Mesodermal cell (in vitro differentiated cells): ENCODE data around the gene CRACDL.

ENCODE experiments used
- H3K27ac ChIP-seq: 2 replicates; pipeline ENCODE4 v1.7.0; 2013; ENCODE audit warnings: mild to moderate bottlenecking, low read depth, low read length, moderate library complexity; ENCODE audit not compliant: severe bottlenecking
- H3K36me3 ChIP-seq: 2 replicates; pipeline ENCODE4 v1.7.1; 2013; ENCODE audit warnings: mild to moderate bottlenecking, low read length, moderate library complexity; ENCODE audit not compliant: control insufficient read depth, insufficient read depth
- H3K4me1 ChIP-seq: one replicate; pipeline ENCODE4 v1.7.1; 2013; ENCODE audit warnings: mild to moderate bottlenecking, low read length; ENCODE audit not compliant: insufficient read depth, control insufficient read depth, poor library complexity, severe bottlenecking
- H3K4me3 ChIP-seq: 2 replicates; pipeline ENCODE4 v1.7.0; 2013; ENCODE audit warnings: low read length, control low read depth, mild to moderate bottlenecking; ENCODE audit not compliant: insufficient read depth, poor library complexity, severe bottlenecking; ENCODE audit errors: extremely low read depth
- H3K9me3 ChIP-seq: 2 replicates; pipeline ENCODE4 v1.7.1; 2013; ENCODE audit warnings: mild to moderate bottlenecking, low read length, moderate library complexity; ENCODE audit not compliant: control insufficient read depth
- WGBS, 2 experiments: methylation state at CpG; one replicate each; pipeline ENCODE4 v1.1.5; 2013; ENCODE audit warnings: missing lambda C conversion rate in 2 of 2; ENCODE audit not compliant: insufficient coverage in 2 of 2; 5-methylcytosine and 5-hydroxymethylcytosine counted together

Gene CRACDL

DNA sequence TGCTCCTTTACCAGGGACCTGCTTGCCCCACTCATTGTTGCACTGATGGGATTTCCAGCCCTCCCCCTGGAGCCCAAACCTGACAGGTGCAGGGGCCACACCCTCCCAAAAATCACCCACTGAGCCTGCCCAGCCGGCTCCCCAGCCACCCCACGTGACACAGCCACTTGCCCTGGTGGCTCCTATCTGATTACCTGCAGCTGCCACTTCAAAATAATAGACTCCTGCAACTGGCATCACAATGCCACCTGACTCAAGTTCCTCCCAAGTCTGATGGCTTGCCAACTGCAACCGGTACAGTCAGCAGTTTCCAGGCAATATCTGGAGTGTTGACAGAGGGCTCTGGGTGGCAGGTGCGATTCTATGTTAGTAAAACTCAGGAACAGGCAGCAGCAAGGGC lies 66.2 kb downstream of the CRACDL start:
- Histone ChIP-seq H3K4me3 (no peak overlapping the region), H3K9me3 (no peaks in the 10 kb centered on the region), H3K4me1 (no peaks in the 10 kb centered on the region), H3K36me3 (no peaks in the 10 kb centered on the region), H3K27ac (no peak overlapping the region)
- 77 to 80% methylated on average over 3 to 4 of the region's 4 CpGs for WGBS, 2 experiments

- 90 to 94% methylated on average over 9 of the region's 10 CpGs for WGBS, 2 experiments
- H3K4me3 ChIP-seq, result no peak overlapping the region
Measured at GRCh38 chr2:98869272-98869641, 66.8 kb downstream of the CRACDL start.

DNA sequence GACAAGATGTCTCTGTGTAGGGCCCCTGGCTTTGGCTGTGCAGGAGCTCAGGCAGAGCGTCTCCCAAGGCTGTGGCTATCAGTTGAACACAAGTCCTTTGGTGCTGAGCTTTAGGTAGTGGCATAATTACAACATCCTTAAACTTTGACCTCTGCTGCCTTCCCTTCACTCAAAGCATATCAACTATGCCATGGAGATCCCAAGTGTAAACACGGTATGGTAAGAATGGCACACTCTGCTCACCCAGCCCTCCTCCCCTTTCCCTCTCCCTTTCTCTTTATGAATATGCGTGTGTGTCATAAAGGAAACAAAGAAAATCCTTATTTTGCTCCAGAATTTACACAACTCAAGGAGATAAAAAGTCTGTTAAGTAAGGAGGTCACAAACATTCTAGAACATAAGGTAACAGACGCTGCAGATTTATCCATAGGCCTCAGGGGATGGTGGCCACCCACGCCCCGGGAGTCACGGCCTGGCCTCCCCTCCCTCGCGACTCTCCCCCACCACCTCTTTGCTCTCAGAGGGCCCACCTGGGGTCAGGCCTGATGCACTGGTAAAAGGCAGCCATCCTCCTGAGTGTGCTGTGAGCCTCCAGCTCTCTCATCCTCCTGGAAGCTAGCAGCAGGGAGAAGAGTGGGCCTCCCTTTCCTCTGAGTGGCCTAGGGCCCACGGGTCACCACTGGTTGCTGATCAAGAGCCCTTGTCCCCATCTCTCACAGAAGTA lies 67.3 kb downstream of the CRACDL start:
- Histone ChIP-seq H3K27ac (no peak overlapping the region), H3K9me3 (no peaks in the 10 kb centered on the region), H3K4me3 (no peak overlapping the region), H3K4me1 (no peaks in the 10 kb centered on the region), H3K36me3 (no peaks in the 10 kb centered on the region)
- 92 to 96% methylated on average over 3 to 6 of the region's 10 CpGs for WGBS, 2 experiments

More at GRCh38 chr2:98869272-98869641, 66.8 kb downstream of the CRACDL start:
- Histone ChIP-seq H3K36me3 (no peaks in the 10 kb centered on the region), H3K9me3 (no peaks in the 10 kb centered on the region), H3K4me1 (no peaks in the 10 kb centered on the region), H3K27ac (no peak overlapping the region)

DNA sequence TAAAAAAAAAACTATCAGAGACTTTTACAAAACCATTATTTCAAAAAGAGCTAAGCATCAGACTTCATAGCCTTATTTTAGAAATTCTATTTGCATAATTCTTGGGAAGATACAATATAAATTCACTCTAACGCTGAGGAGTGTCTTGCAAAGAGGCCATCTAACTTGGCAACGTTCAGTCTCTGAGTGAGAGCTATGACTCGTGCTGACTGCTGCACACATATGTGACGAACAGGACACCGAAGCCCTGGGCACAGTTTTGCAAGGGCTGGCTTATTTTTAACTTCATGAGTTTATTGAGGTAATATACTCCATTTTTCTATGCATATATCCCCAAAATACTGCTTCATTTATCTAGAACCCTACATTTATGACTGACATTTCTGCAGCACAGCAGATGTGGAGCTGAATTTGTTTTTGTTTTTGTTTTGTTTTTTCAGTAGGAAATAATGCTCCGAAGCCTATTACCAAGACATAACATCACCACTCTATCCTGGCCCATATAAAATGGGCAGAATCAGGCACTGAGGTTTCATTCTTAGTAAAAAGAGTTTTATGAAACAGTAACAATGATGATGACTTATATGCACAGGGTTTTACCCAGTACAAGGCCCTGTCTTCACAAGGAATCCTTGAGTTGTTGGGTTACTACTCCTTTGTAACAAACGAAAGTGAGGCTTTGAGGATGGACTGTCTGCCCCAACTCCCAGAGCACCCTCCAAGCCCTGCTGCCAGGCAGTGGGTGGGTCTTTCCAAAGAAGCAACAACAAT lies 68.3 kb downstream of the CRACDL start:
- Histone ChIP-seq H3K27ac (no peak overlapping the region), H3K36me3 (no peaks in the 10 kb centered on the region), H3K4me3 (no peak overlapping the region), H3K9me3 (no peaks in the 10 kb centered on the region), H3K4me1 (no peaks in the 10 kb centered on the region)
- 84 to 92% methylated on average over 3 to 4 of the region's 7 CpGs for WGBS, 2 experiments

DNA sequence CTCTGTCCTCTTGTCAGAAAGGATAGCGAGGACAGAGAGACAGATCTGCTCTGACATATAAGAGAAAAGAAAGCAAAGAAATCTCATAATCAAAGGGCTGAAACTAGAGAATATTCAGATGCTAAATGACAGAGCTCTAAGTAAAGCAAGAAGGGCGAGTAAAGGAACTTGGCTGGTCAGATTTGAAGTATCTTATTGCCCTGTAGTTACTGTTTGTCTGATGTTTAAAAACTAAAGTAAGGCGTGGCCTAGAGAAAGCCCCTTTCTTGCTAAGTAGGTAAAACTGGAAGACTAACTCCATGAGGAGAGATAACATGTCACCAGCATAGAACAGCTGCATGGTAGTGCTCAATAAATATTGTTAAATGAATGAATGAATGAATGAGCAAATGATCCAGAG lies 70.0 kb downstream of the CRACDL start:
- 75% methylated on average over 2 of the region's 3 CpGs for WGBS, 2 experiments
- Histone ChIP-seq H3K9me3 (no peaks in the 10 kb centered on the region), H3K27ac (no peak overlapping the region), H3K4me1 (no peaks in the 10 kb centered on the region), H3K4me3 (no peak overlapping the region), H3K36me3 (no peaks in the 10 kb centered on the region)

DNA sequence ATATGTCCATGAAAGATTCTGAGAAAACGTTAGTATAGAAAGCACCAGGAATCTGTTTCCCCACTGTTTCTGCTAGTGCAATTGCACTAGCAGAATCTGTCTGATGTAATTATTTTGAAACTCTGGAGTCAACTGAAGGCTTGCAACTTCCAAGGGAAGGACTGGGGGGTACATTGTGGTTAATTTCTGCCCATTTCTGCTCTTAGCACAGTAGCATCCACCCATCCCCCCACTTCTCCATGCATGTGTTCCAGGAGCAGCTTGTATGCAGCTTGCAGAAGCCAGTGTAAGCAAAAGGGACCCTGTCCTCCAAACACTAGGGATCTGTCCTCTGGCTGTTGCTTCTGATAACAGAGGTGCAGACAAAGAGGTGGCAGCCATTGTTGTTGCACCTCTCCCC lies 74.4 kb downstream of the CRACDL start:
- no peak overlapping the region for H3K27ac ChIP-seq
- no peak overlapping the region for H3K4me3 ChIP-seq
- H3K9me3 ChIP-seq, result peaks cover 5% of the 10 kb centered on the region
- H3K4me1 ChIP-seq, result no peaks in the 10 kb centered on the region
- no peaks in the 10 kb centered on the region for H3K36me3 ChIP-seq
- WGBS, 2 experiments, result 67 to 80% methylated on average over 1 of the region's 1 CpG

DNA sequence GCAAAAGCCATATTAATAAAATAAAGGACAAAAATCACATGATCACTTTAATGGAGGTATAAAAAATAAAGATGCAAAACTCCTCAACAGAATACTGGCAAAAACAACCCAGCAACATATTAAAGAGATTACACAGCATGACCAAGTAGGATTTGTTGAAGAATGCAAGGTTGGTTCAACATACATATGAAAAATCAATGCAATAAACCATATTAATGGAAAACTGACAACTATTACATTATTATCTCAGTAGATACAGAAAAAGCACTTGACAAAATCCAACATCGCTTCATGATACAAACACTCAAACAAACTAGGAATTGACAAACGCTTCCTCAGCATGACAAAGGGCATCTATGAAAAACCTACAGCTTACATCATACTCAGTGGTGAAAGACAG lies 76.7 kb downstream of the CRACDL start:
- Histone ChIP-seq H3K4me3 (no peak overlapping the region), H3K27ac (no peak overlapping the region), H3K4me1 (no peaks in the 10 kb centered on the region), H3K9me3 (peaks cover 5% of the 10 kb centered on the region), H3K36me3 (no peaks in the 10 kb centered on the region)
- WGBS, 2 experiments, result 86 to 100% methylated on average over 1 to 2 of the region's 2 CpGs

DNA sequence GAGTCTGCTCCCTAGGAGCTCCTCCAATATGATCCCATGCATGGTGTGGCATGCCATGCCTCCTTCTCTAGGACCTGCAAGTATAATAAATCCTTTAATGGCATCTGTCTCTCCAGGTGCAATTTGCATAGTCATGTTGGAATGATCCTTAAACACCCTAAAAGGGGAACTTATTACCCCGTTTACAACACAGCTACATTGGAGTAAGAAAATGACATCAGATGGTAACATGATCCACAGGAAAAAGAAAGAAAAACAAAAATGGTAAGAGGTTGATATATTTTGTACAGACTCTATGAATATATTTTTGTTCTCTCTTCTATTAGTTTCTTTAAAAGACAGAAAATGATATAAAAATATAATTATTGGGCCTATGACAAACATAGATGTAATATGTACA lies 79.0 kb downstream of the CRACDL start:
- no peak overlapping the region for H3K27ac ChIP-seq
- H3K4me3 ChIP-seq, result no peak overlapping the region
- peaks cover 5% of the 10 kb centered on the region for H3K9me3 ChIP-seq
- no CpG with 5 or more reads among the region's 1 CpG for WGBS, 2 experiments
- H3K36me3 ChIP-seq, result no peaks in the 10 kb centered on the region
- no peaks in the 10 kb centered on the region for H3K4me1 ChIP-seq

DNA sequence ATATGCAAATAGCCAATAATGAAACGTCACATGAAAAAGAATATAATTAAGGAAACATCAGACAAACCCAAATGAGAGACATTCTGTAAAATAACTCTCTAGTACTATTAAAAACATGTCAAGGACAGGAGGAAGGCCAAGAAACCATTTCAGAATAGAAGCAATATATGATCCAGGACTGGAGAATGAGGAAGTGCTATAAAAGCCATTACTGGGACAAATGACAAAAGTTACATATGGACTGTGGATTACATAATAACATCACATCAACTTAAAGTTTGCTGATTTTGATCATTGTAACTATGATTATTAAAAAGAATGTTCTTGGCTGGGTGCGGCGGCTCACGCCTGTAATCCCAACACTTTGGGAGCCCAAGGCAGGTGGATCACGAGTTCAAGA lies 81.3 kb downstream of the CRACDL start:
- peaks cover 5% of the 10 kb centered on the region for H3K9me3 ChIP-seq
- H3K4me1 ChIP-seq, result no peaks in the 10 kb centered on the region
- no CpG with 5 or more reads among the region's 5 CpGs for WGBS, 2 experiments

GRCh38 chr2:98852932-98853331 lies 83.1 kb downstream of the CRACDL start:
- Histone ChIP-seq H3K36me3 (no peaks in the 10 kb centered on the region), H3K4me3 (no peak overlapping the region), H3K27ac (no peak overlapping the region), H3K4me1 (no peaks in the 10 kb centered on the region), H3K9me3 (no peaks in the 10 kb centered on the region)
- 73% methylated on average over 1 of the region's 2 CpGs; no CpG with 5 or more reads in 1 of the 2 experiments for WGBS, 2 experiments

More for the DNA sequence above, 81.3 kb downstream of the CRACDL start:
- H3K27ac ChIP-seq, result no peak overlapping the region
- H3K36me3 ChIP-seq, result no peaks in the 10 kb centered on the region
- no peak overlapping the region for H3K4me3 ChIP-seq

- Histone ChIP-seq H3K4me3 (no peak overlapping the region), H3K27ac (no peak overlapping the region), H3K4me1 (no peaks in the 10 kb centered on the region), H3K36me3 (no peaks in the 10 kb centered on the region), H3K9me3 (no peaks in the 10 kb centered on the region)
- 80 to 82% methylated on average over 10 of the region's 10 CpGs for WGBS, 2 experiments
Measured at GRCh38 chr2:98850074-98850473, 86.0 kb downstream of the CRACDL start.
